Spinal cord (tissue), 10 donors: ENCODE results near the gene ACOX3. TPM values are rescaled to one million over a fixed set of nuclear protein-coding genes. Genes with fewer than 3 reads are reported as not detected.
"Not testable (repeated sequence)": the region's sequence is repeated elsewhere in the genome, so short reads cannot be mapped to it uniquely, and the experiment has no call there.

Source experiments
- DNase-seq, 6 donors: peaks; one replicate each; pipeline versions ENCODE4 v3.0.0 to v3.0.0-alpha.2; 2013 to 2015; ENCODE audit warnings: low spot score in 6 of 6, low read depth in 4 of 6
- H3K27ac ChIP-seq: one replicate; pipeline ENCODE4 v1.5.1; 2013; ENCODE audit warnings: low read depth, low read length, control low read depth
- H3K27me3 ChIP-seq: one replicate; pipeline ENCODE4 v1.6.1; 2013; ENCODE audit warnings: low read length; ENCODE audit not compliant: control insufficient read depth, insufficient read depth
- H3K36me3 ChIP-seq: one replicate; pipeline ENCODE4 v1.6.1; 2013; ENCODE audit warnings: low read length; ENCODE audit not compliant: control insufficient read depth, insufficient read depth
- H3K4me1 ChIP-seq: one replicate; pipeline ENCODE4 v1.6.1; 2013; ENCODE audit warnings: low read length; ENCODE audit not compliant: control insufficient read depth, insufficient read depth
- H3K4me3 ChIP-seq: one replicate; pipeline ENCODE4 v1.5.1; 2013; ENCODE audit warnings: low read depth, low read length, control low read depth
- H3K9me3 ChIP-seq: one replicate; pipeline ENCODE4 v1.6.1; 2013; ENCODE audit warnings: low read length; ENCODE audit not compliant: control insufficient read depth, insufficient read depth
- WGBS: methylation state at CpG from one replicate; pipeline ENCODE4 v1.1.5; 2013; ENCODE audit warnings: missing lambda C conversion rate; ENCODE audit not compliant: insufficient coverage; 5-methylcytosine and 5-hydroxymethylcytosine counted together
- polyA plus RNA-seq, 2 donors: library from polyadenylated mRNA; unstranded; fragments of 120-200 nt; gene quantifications; one replicate each; pipeline ENCODE4 v1.2.1, GENCODE V29; 2013; ENCODE audit not compliant: insufficient read length in 2 of 2
- total RNA-seq, 2 donors: library from RNA; depleted of rRNA in 1 of 2; stranded (reverse); fragments of 120-200 nt in 1 of 2; fragments of >200 nt in 1 of 2; gene quantifications; one replicate each; pipeline versions ENCODE4 v1.2.3 to v1.2.4, GENCODE V29; 2013 to 2014
- donor health status: healthy.

The ACOX3 gene
- total and polyA plus RNA-seq, 4 donors = 21.2 to 28.7 (median 23.6) TPM

- no peak overlapping the region for H3K4me3 ChIP-seq
- H3K9me3 ChIP-seq = no peaks in the 10 kb centered on the region
- DNase-seq = no peak
- H3K27ac ChIP-seq = no peak overlapping the region
- no peaks in the 10 kb centered on the region for H3K27me3 ChIP-seq
- 100% methylated on average over 5 of the region's 5 CpGs for WGBS
- no peaks in the 10 kb centered on the region for H3K36me3 ChIP-seq
- H3K4me1 ChIP-seq = peaks cover 12% of the 10 kb centered on the region
Observed at GRCh38 chr4:8422786-8423185, 17.7 kb downstream of the ACOX3 start.

GRCh38 chr4:8422327-8422726 lies 18.2 kb downstream of the ACOX3 start:
- Histone ChIP-seq H3K4me1 (peaks cover 8% of the 10 kb centered on the region), H3K27me3 (no peaks in the 10 kb centered on the region), H3K36me3 (no peaks in the 10 kb centered on the region), H3K4me3 (no peak overlapping the region), H3K9me3 (no peaks in the 10 kb centered on the region), H3K27ac (no peak overlapping the region)
- DNase-seq = no peak
- 76% methylated on average over 2 of the region's 4 CpGs for WGBS

DNA sequence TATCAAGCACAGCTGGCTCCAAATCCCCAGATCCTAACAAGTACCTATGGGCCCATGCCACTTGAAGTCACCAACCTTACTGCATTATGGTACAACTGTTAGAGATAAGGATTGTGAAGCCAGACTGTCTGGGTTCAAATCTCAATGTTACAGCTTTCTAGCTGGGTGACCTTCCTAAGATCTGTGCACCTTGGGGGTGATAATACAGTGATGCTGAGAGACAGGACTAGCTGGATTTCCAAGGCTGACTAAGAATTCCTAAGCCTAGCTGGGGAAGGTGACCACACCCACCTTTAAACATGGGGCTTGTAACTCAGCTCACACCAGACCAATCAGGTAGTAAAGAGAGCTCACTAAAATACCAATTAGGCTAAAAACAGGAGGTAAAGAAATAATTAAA lies 20.4 kb downstream of the ACOX3 start:
- not testable (repeated sequence) for H3K27me3 ChIP-seq, H3K27ac ChIP-seq, H3K4me1 ChIP-seq, DNase-seq, H3K4me3 ChIP-seq, H3K9me3 ChIP-seq
- peaks cover 16% of the 10 kb centered on the region for H3K36me3 ChIP-seq

DNA sequence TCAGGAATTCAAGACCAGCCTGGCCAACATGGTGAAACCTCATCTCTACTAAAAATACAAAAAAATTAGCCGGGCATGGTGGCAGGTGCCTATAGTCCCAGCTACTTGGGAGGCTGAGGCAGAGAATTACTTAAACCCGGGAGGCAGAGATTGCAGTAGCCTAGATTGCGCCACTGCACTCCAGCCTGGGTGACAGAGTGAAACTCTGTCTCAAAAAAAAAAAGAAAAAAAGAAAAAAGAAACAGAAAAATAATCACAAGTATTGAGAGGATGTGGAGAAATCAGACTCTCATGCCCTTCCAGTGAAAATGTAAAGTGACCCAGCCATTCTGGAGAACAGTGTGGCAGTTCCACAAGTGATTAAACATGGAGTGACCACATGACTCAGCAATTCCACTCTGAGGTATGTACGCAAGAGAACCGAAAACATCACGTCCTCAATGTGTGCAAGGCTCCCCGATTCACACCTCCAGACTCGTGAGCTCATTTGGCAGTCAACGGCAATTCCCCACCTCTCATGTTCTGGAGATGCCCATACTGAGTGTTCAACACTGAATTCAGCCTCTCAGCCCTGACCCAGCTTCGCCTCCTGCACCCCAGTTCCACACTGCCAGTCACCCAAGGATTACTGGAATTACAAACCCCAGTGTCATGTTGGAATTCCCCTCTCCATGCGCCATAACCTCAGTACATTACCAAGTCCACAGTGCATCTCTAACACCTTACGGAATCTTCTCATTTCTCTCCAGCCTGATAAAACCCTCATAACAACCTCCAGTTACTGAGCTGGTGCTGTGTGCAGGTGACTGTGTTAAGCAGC lies 21.1 kb downstream of the ACOX3 start:
- WGBS = 94% methylated on average over 10 of the region's 12 CpGs
- no peak for DNase-seq
- no peak overlapping the region for H3K27ac ChIP-seq

DNA sequence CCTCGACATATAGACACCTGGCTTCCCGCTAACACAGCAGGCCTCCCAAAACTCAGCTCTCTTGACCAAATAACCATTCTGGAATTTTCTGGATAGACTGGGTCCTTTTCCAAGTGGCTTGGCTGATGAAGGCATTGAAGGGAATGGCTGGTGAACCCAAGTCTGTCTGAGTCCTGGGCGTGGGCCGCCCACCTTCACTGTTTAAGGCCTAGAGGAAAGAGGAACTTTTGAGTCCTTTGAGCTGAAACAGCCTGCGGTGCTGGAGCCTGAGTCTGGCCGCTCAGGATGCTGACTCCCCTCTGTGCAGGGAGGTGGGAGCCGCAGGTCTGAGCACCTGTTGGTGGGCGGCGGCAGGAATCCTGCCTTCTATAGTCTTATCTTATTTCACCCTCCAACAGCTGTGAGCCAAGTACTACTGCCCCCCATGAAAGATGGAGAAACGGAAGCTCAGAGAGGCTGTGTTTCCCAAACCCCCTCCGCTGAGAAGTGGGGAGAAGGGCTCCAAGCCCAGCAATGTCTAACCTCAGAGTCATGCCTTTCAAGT lies 23.4 kb downstream of the ACOX3 start:
- Histone ChIP-seq H3K9me3 (no peaks in the 10 kb centered on the region), H3K36me3 (peaks cover 37% of the 10 kb centered on the region), H3K27ac (no peak overlapping the region), H3K4me1 (no peaks in the 10 kb centered on the region), H3K27me3 (no peaks in the 10 kb centered on the region), H3K4me3 (no peak overlapping the region)
- no peak for DNase-seq
- 100% methylated on average over 3 of the region's 11 CpGs for WGBS

More for the DNA sequence above, 21.1 kb downstream of the ACOX3 start:
- H3K36me3 ChIP-seq = peaks cover 20% of the 10 kb centered on the region
- H3K4me3 ChIP-seq = no peak overlapping the region
- no peaks in the 10 kb centered on the region for H3K27me3 ChIP-seq
- no peaks in the 10 kb centered on the region for H3K9me3 ChIP-seq
- no peaks in the 10 kb centered on the region for H3K4me1 ChIP-seq

GRCh38 chr4:8414377-8414776 lies 26.1 kb downstream of the ACOX3 start:
- Histone ChIP-seq H3K27me3 (no peaks in the 10 kb centered on the region), H3K36me3 (peaks cover 62% of the 10 kb centered on the region), H3K4me1 (peaks cover 7% of the 10 kb centered on the region), H3K4me3 (no peak overlapping the region), H3K27ac (no peak overlapping the region), H3K9me3 (no peaks in the 10 kb centered on the region)
- no peak for DNase-seq
- WGBS = 85% methylated on average over 2 of the region's 2 CpGs

DNA sequence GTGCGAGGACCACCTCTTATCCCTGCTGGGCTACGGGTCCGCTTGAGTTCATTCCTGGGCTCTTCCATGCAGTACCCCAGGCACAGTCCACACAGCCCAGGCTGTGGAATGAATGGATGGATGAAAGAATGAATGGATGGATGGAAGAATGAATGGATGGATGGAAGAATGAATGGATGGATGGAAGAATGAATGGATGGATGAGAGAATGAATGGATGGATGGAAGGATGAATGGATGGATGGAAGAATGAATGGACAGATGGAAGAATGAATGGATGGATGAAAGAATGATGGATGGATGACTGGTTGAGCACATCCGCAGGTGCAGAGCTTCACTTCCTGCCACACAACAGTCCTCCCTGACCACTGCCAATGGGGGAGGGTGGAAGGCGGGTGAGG lies 28.2 kb downstream of the ACOX3 start:
- DNase-seq = no peak
- peaks cover 7% of the 10 kb centered on the region for H3K4me1 ChIP-seq
- no peak overlapping the region for H3K27ac ChIP-seq
- no peaks in the 10 kb centered on the region for H3K27me3 ChIP-seq
- peaks cover 81% of the 10 kb centered on the region for H3K36me3 ChIP-seq
- no peaks in the 10 kb centered on the region for H3K9me3 ChIP-seq
- 97% methylated on average over 3 of the region's 5 CpGs for WGBS
- no peak overlapping the region for H3K4me3 ChIP-seq

DNA sequence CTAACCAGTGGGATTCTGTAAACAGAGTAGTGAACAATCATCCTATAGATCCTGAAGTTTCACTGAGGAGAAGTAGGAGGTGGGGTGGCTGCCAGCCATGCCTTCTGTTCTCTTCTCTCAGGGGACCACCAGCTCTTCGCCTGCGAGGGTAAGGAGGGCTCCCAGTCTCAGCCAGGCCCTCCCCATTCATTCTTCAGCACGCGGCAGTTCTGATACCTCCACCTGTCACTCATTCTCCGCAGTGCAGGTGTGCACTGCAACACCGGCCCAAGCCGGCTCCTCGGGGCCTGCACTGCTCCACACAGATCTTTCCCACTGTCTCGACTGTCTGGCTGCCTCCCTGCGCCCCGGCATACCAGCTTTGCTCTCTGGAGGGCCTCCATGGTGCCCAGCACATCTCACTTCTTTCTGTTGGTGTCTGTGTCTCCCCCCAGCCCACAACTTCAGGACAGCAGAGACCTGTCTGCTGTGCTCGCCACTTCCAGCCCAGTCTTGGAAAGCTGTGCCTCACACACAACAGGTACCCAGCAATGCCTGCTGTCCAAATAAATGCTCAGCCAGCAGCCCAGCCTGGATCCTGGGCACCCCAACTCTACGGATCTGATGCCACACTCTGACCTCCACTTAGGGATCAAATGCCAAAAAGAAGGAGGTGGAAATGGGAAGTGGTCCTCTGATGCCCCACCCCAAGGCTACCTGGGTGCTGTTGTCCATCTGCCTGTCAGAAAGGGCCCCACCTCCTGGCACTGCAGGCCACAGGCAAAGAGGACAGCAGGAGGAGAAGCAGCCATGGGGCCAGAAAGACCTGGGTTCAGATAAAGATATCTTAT lies 29.0 kb downstream of the ACOX3 start:
- H3K36me3 ChIP-seq = peaks cover 76% of the 10 kb centered on the region
- H3K27ac ChIP-seq = no peak overlapping the region
- DNase-seq = no peak
- H3K27me3 ChIP-seq = no peaks in the 10 kb centered on the region
- no peak overlapping the region for H3K4me3 ChIP-seq
- no peaks in the 10 kb centered on the region for H3K9me3 ChIP-seq
- H3K4me1 ChIP-seq = peaks cover 7% of the 10 kb centered on the region
- WGBS = 80% methylated on average over 12 of the region's 13 CpGs

- Histone ChIP-seq H3K36me3 (peaks cover 76% of the 10 kb centered on the region), H3K4me1 (peaks cover 7% of the 10 kb centered on the region), H3K4me3 (no peak overlapping the region), H3K27ac (no peak overlapping the region), H3K9me3 (no peaks in the 10 kb centered on the region), H3K27me3 (no peaks in the 10 kb centered on the region)
- DNase-seq = peak in 3 of 6 donors; percentile 52 to 87 (median 79)
- WGBS = 45% methylated on average over 24 of the region's 26 CpGs
Observed at GRCh38 chr4:8410641-8411271, 29.8 kb downstream of the ACOX3 start.
